T-helper 2 cell (primary cell): ENCODE measurements around the gene EIF4A2.

ENCODE experiments used
- DNase-seq, 5 experiments: peaks; one replicate each; pipeline versions ENCODE4 v3.0.0 to v3.0.0-alpha.2; 2012 to 2022
- total RNA-seq, 2 donors: gene quantifications; one replicate each; lab custom pipeline; 2026; lab: John Stamatoyannopoulos, UW

Gene EIF4A2
- total RNA-seq: 1,874 to 1,900 reads per million in 2 donors

- peak; percentile 83 to 95 (median 89) for DNase-seq
Observed at GRCh38 chr3:186783058-186783730, at the start of gene EIF4A2. Gene EIF4A2 (plus strand): TSS chr3:186783577. CDS start chr3:186783611, 34 bp downstream.

GRCh38 chr3:186742618-186743380, 40.6 kb upstream of the EIF4A2 start:
- no peak for DNase-seq

GRCh38 chr3:186743666-186744065, 39.7 kb upstream of the EIF4A2 start:
- no peak for DNase-seq

GRCh38 chr3:186746008-186746407, 37.4 kb upstream of the EIF4A2 start:
- DNase-seq: peak in 1 of 5 experiments; percentile 5

GRCh38 chr3:186750316-186750715, 33.1 kb upstream of the EIF4A2 start:
- no peak for DNase-seq

GRCh38 chr3:186751480-186751879, 31.9 kb upstream of the EIF4A2 start:
- no peak for DNase-seq

GRCh38 chr3:186754006-186754405, 29.4 kb upstream of the EIF4A2 start:
- no peak for DNase-seq

- DNase-seq: no peak
Observed at GRCh38 chr3:186754871-186755270, 28.5 kb upstream of the EIF4A2 start.

- no peak for DNase-seq
Observed at GRCh38 chr3:186757214-186757613, 26.2 kb upstream of the EIF4A2 start.

- no peak for DNase-seq
Observed at GRCh38 chr3:186757686-186758220, 25.6 kb upstream of the EIF4A2 start.

GRCh38 chr3:186759231-186759930, 24.0 kb upstream of the EIF4A2 start:
- no peak for DNase-seq

GRCh38 chr3:186760141-186760833, 23.1 kb upstream of the EIF4A2 start:
- DNase-seq: no peak

GRCh38 chr3:186760897-186761447, 22.4 kb upstream of the EIF4A2 start:
- DNase-seq: no peak

GRCh38 chr3:186772281-186772694, 11.1 kb upstream of the EIF4A2 start:
- peak in 1 of 5 experiments; percentile 62 for DNase-seq

- peak; percentile 25 to 79 (median 39) for DNase-seq
Observed at GRCh38 chr3:186772701-186773417, 10.5 kb upstream of the EIF4A2 start.

GRCh38 chr3:186775999-186776398, 7.4 kb upstream of the EIF4A2 start:
- no peak for DNase-seq

- no peak for DNase-seq
Observed at GRCh38 chr3:186779204-186779603, 4.2 kb upstream of the EIF4A2 start.

- DNase-seq: peak in 1 of 5 experiments; percentile 70
Observed at GRCh38 chr3:186782542-186783057, 777 bp upstream of the EIF4A2 start.

GRCh38 chr3:186783731-186784515, 546 bp downstream of the EIF4A2 start:
- peak; percentile 48 to 91 (median 74) for DNase-seq

GRCh38 chr3:186784820-186785494, 1.6 kb downstream of the EIF4A2 start:
- no peak for DNase-seq
